GM19467 (cell line): Measurements from ENCODE around the gene TOP3B.
A peak's percentile ranks its signal among the peaks of the same experiment; 100 is the strongest.
"Not testable (repeated sequence)": the region's sequence is repeated elsewhere in the genome, so short reads cannot be mapped to it uniquely, and the experiment has no call there.

Experiments
- ATAC-seq: cut with Tn5 transposase; IDR thresholded peaks from one replicate; pipeline ENCODE4 v1.9.1; 2021; ENCODE audit warnings: mild to moderate bottlenecking, moderate library complexity; ENCODE audit not compliant: unreplicated experiment

Gene TOP3B

GRCh38 chr22:21947040-21948014, 35.3 kb downstream of the TOP3B start:
- no peak for ATAC-seq

DNA sequence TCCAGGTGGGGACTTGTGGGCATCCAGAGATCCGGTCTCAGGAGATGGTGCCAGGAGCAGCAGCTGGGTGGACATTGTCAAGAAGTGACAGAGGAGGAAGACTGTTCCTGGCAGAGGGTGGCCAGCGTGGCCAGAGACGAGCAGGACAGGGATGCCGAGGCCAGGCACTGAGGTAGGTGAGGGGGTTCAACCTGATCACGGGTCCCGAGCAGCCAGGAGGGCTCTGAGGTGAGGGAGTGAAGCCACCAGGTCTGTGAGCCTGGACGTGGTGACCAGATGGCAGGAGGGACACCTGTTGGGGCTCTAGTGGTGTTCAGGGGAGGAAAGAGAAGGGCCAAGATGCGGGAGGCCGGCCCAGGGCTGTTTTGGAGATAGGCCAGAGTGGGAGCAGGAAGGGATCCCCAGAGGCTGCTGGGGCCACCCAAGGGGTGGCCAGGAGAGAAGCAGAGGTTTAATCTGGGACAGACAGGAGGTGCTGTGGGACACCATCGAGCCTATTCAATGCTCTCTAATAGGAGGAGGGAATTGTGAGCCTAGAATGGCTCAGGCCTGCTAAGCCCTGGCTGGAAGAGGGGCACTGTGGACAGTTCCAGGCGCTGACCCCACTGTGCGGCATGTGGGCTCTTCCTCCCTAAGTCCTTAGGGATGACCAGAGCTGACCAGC, 36.2 kb downstream of the TOP3B start:
- no peak for ATAC-seq

- no peak for ATAC-seq
Measured at GRCh38 chr22:21945453-21946261, 36.9 kb downstream of the TOP3B start.

DNA sequence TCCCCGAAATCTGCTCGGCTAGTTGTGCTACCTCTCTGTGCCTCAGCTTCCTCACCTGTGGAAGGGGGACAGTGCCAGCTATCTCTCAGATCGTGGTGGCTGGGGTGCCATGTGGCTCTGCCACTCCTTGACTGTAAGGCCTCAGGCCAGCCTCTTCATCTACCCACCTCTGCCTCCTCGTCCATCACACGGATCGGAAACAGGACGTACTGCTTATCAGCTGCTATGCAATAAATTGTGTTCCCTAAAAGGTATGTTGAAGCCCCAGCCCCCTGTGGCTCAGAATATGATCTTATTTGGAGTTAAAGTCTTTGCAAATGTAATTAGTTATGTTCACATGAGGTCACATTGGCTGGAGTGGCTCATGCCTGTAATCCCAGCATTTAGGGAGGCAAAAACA, 37.7 kb downstream of the TOP3B start:
- no peak for ATAC-seq

- no peak for ATAC-seq
Measured at GRCh38 chr22:21943571-21944448, 38.8 kb downstream of the TOP3B start.

DNA sequence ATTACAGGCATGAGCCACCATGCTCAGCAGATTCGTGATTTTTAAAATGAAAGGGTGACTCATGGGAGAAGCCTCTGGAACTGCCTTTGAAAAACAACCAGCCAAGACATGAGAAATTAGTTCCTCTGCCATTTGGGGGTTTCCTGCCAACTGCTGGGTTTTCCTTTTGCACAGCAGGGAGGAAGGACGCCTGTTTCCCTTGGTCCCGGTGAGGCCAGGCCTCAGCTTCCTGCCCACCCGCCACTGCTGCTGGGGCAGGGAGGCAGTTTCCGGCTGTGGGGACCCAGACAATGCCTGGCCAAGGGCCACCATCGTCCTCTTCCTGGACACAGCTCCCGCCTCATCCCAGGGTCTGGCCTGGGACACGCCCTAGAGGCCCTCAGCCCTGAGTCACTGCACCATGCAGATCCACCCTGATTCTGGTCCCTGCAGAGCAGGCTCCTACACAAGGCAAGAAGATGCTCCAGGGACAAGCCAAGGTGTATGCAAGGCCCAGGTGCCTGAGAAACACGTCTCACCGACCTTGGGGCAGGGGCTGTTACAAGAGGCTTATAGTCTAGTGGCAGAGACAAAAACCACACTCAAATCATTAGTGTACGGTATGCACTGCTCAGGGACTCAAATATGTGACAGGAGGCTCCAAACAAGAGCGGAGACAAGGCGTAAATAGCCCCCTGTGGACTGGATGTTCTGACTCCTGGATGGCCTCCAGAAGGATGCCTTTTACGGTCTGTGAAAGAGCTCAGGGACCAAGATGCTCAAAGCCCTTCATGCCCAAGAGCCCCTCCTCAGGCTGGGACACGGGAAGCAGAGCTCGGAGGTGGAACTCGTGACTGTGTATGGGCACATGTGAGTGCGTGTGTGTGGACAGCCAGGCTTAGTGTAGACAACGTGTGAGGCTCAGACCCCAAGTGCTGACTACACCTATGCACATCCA, 39.9 kb downstream of the TOP3B start:
- ATAC-seq = no peak

- ATAC-seq = no peak
Measured at GRCh38 chr22:21941921-21942320, 40.7 kb downstream of the TOP3B start.

- ATAC-seq = no peak
Measured at GRCh38 chr22:21940521-21940920, 42.1 kb downstream of the TOP3B start.

DNA sequence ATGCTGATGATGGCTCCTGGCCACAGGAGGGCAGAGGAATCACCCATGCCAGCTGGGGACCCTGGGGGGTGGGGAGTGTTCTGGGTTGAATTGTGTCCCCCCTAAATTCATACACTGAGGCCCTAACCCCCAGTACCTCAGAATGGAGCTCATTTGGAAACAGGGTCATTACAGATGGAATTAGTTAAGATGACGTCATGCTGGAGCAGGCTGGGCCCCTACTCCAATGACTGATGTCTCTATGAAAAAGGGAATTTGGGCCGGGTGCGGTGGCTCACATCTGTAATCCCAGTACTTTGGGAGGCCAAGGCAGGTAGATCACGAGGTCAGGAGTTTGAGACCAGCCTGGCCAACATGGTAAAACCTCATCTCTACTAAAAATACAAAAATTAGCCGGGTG, 42.7 kb downstream of the TOP3B start:
- ATAC-seq = not testable (repeated sequence)

GRCh38 chr22:21939461-21939913, 43.1 kb downstream of the TOP3B start:
- no peak for ATAC-seq

- ATAC-seq = no peak
Measured at GRCh38 chr22:21938906-21939305, 43.7 kb downstream of the TOP3B start.

DNA sequence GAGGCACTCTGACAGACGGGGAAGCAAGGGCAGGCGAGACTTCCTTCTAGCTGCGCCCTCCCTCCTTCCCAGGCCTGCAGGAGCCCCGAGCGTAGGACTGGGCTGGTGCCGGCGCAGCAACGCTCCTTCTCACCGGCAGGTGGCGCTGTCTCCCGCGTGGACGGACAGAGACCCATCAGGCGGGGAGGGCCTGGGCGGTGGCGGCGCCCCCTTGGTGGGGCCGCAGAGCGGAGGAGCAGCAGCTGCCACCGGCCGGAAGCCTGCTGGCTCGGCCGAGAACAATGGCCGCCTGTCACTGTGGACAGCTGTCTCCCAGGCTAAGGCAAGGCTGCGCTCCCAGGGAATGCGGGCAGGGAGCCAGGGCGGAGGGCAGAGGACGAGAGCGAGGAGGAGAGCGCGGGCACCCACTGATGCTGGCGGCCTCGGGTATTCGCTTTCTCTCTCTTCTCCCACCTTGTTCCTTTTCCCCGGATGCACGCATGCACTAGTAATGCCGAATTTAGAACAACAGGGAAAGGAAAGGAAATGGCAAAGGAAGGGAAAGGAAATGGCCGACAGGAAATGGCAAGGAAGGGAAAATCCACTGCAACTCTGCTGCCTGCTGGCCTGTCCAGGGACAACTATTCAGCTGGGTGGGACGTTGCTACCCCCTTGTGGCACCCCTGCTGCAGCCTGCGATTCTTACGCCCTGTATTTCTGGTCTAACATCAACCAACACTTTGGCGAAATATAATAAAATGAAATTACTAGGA, 44.3 kb downstream of the TOP3B start:
- peak; percentile 89 for ATAC-seq

GRCh38 chr22:21937821-21938070, 44.8 kb downstream of the TOP3B start:
- ATAC-seq = peak; percentile 6

- no peak for ATAC-seq
Measured at GRCh38 chr22:21937041-21937820, 45.4 kb downstream of the TOP3B start.

DNA sequence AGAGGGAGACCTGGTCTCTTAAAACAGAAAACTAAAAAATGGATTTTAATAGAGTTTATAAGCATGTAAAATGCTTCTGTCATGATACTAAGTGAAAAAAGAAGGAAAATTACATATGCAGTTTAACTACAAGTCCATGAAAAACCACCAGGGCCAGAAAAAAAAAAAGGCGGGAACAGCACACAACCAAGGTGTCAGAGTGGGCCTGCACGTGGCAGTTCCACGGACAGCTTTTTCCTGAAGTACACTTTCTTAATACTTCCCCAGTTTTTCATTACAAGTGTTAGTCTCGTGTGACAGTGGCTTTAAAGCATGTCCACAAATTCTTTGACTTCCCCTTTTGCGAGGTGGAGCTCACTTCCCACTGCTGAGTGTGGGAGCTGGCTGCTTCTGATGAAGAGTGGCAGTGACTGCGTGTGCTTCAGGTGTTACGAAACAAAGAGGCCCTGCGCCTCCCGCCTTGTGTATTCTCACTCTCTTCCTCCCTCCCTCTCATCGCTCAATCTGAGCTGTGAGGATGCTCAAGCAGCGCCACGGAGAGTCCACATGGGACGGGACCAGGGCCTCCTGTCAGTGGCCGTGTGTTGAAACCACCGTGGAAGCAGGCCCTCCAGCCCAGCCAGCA, 46.3 kb downstream of the TOP3B start:
- ATAC-seq = no peak

GRCh38 chr22:21933910-21934309, 48.7 kb downstream of the TOP3B start:
- ATAC-seq = no peak

GRCh38 chr22:21933413-21933812, 49.2 kb downstream of the TOP3B start:
- ATAC-seq = no peak
